BE2C (cell line): ENCODE data around the gene PLCG1.
"Not testable (repeated sequence)": the region's sequence is repeated elsewhere in the genome, so short reads cannot be mapped to it uniquely, and the experiment has no call there.

Experiments used
- DNase-seq: peaks from one replicate; pipeline ENCODE4 v3.0.0-alpha.2; 2020
- H3K27me3 ChIP-seq: fragments of 250-450 bp; sonication (Bioruptor Pico); 2 replicates; pipeline ENCODE4 v1.5.1; 2020; ENCODE audit warnings: mild to moderate bottlenecking
- H3K36me3 ChIP-seq: fragments of 250-450 bp; sonication (Bioruptor Pico); 2 replicates; pipeline ENCODE4 v1.5.1; 2020; ENCODE audit warnings: mild to moderate bottlenecking
- H3K4me1 ChIP-seq: fragments of 250-450 bp; sonication (Bioruptor Pico); 2 replicates; pipeline ENCODE4 v1.5.1; 2020
- H3K4me3 ChIP-seq: 2 replicates; pipeline ENCODE4 v1.5.1; 2011; ENCODE audit warnings: low read depth, low read length
- H3K9me3 ChIP-seq: fragments of 250-450 bp; sonication (Bioruptor Pico); 2 replicates; pipeline ENCODE4 v1.5.1; 2020
- TF ChIP-seq, protein P1 (sequence below): IDR thresholded peaks from 2 replicates; pipeline ENCODE4 v1.5.1; 2012; ENCODE audit warnings: mild to moderate bottlenecking, low read depth, low read length

The PLCG1 gene

DNA sequence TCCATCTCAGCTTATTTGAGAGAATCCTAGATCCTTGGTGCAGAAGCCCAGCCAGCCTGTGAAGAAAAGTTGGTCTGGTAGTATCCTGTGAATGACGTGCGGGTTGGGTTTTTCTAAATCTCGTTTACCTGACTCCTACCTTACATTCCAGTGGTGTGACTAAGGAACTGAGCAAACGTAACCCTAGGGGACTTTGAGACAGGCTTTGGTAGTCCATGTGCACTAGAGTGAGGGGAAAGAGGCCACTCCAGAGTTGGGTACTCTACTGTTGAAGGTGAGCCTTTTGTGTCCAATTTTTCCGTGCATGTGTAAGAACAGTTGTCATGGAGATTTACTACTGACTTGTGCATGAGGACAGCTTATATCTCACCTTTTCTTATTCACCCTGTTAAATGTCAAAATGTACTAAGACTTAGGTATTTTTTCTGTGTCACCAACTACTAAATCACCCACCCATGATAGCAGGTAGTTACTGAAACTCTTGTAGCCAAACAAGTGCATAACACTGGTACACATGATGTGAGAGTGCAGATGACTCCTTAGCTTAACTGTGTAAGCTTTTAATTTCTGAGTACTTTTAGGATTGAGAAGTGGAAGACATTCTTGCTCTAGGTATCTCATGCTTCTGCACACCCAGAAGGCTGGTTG is 26.3 kb upstream of the PLCG1 start:
- Histone ChIP-seq H3K9me3 (no peaks in the 10 kb centered on the region), H3K27me3 (no peaks in the 10 kb centered on the region), H3K4me3 (no peak overlapping the region), H3K36me3 (peaks cover 90% of the 10 kb centered on the region), H3K4me1 (no peaks in the 10 kb centered on the region; the same call in 1 of the 2 replicates)
- no peak for DNase-seq
- TF ChIP-seq, protein P1, sequence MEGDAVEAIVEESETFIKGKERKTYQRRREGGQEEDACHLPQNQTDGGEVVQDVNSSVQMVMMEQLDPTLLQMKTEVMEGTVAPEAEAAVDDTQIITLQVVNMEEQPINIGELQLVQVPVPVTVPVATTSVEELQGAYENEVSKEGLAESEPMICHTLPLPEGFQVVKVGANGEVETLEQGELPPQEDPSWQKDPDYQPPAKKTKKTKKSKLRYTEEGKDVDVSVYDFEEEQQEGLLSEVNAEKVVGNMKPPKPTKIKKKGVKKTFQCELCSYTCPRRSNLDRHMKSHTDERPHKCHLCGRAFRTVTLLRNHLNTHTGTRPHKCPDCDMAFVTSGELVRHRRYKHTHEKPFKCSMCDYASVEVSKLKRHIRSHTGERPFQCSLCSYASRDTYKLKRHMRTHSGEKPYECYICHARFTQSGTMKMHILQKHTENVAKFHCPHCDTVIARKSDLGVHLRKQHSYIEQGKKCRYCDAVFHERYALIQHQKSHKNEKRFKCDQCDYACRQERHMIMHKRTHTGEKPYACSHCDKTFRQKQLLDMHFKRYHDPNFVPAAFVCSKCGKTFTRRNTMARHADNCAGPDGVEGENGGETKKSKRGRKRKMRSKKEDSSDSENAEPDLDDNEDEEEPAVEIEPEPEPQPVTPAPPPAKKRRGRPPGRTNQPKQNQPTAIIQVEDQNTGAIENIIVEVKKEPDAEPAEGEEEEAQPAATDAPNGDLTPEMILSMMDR = no peak

DNA sequence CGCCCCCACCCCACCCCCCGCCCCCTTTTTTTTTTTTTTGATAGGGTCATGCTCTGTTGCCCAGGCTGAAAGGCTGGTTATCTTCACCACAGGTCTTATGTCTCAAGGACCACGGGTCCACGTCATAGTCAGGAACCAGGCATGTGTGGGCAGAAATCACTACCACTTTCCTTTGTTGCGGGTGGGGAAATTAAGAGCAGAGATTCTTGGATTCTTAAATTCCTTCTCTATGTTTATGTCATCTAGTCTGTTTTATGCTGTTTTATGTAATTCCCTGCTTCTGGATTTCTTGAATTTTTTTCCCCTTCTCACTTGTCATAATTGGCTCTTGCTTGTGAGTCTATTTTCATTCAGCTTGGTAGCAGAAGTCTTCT is 25.8 kb upstream of the PLCG1 start:
- TF ChIP-seq, protein P1 = no peak
- no peak overlapping the region for H3K4me3 ChIP-seq
- peaks cover 90% of the 10 kb centered on the region for H3K36me3 ChIP-seq
- no peaks in the 10 kb centered on the region for H3K9me3 ChIP-seq
- H3K4me1 ChIP-seq = no peaks in the 10 kb centered on the region; the same call in 1 of the 2 replicates
- no peak for DNase-seq
- H3K27me3 ChIP-seq = no peaks in the 10 kb centered on the region

DNA sequence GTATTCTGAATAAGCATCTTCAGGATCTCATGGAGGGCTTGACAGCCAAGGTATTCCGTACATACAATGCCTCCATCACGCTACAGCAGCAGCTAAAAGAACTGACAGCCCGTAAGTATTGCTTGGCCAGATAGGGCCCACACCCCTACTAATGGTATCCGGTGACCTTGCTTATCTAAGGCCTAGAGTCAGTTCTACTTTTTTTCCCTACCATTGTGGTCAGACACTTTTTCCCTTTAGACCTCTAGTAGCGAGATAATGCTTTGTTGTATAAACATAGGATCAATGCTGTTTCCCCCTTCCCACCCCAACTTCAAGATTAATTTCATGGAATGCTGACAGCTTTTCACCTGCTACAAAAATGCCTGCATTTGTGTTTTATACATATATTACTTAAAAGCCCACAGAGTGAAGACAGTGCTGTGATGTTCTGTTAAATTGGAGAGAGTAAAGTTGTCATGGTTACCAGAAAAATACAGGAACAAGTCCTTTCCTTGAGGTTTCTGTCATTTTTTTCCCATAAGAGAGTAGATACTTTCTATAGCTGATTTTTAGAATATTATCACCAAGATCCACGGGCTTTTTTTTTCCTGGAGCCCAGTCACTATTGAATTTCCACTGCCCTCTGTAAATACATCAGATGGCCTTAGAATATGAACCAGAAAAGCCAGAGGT is 20.9 kb upstream of the PLCG1 start:
- no peaks in the 10 kb centered on the region for H3K9me3 ChIP-seq
- TF ChIP-seq, protein P1 = no peak
- H3K27me3 ChIP-seq = no peaks in the 10 kb centered on the region
- no peak overlapping the region for H3K4me3 ChIP-seq
- H3K4me1 ChIP-seq = no peaks in the 10 kb centered on the region
- no peak for DNase-seq
- peaks cover 96% of the 10 kb centered on the region for H3K36me3 ChIP-seq

DNA sequence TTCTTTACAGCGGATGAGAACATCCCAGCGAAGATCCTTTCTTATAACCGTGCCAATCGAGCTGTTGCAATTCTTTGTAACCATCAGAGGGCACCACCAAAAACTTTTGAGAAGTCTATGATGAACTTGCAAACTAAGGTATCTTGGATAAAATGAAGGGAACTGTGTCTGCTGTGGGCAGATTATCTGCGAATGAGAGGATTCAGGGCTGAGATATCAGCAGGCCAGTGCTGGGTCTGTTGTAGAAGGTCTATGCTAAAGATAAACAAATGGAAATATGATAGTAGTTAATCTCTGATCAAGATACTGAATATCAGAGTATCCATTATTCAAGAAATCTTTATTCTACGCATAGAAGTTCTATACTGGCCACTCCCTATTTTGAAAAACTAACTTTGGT is 19.2 kb upstream of the PLCG1 start:
- not testable (repeated sequence) for H3K9me3 ChIP-seq, H3K4me3 ChIP-seq, DNase-seq, H3K4me1 ChIP-seq, H3K27me3 ChIP-seq
- peaks cover 98% of the 10 kb centered on the region for H3K36me3 ChIP-seq
- TF ChIP-seq, protein P1 = 0 out of 2 replicates have a peak, but pooled peaks have one; percentile 17

DNA sequence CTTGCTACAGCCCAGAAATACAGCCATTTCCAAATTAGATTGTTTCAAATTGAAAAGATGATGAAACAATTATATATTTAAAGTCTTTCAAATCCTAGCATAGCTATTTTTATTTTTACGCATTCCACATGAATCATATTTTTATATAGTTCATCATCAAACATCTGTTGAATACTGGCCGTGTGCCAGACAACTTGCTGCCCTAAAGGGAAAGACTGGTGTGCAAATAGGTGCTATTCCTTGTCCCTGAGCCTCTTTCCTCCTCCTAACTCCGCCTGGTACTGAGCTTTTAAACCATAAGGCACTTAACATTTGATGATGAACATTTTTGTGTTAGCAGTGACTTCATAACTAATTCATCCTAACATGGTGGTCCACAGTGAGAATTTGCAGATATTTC is 18.7 kb upstream of the PLCG1 start:
- no peak for DNase-seq
- no peaks in the 10 kb centered on the region for H3K9me3 ChIP-seq
- TF ChIP-seq, protein P1 = no peak
- no peak overlapping the region for H3K4me3 ChIP-seq
- H3K36me3 ChIP-seq = peaks cover 98% of the 10 kb centered on the region
- H3K27me3 ChIP-seq = no peaks in the 10 kb centered on the region
- no peaks in the 10 kb centered on the region for H3K4me1 ChIP-seq
